Breast epithelium (tissue), 3 donors: ENCODE measurements around the gene MBD3L3.
"Not testable (repeated sequence)": the region's sequence is repeated elsewhere in the genome, so short reads cannot be mapped to it uniquely, and the experiment has no call there.

Source experiments
- POLR2A ChIP-seq: fragments of 450-650 bp; IDR thresholded peaks from one replicate; pipeline ENCODE4 v1.6.1; 2016; ENCODE audit warnings: antibody characterized with exemption, mild to moderate bottlenecking, moderate library complexity
- POLR2AphosphoS5 ChIP-seq, 3 donors: sonication (generic); formaldehyde crosslinking; IDR thresholded peaks; one replicate each; pipeline ENCODE4 v1.6.1; 2017; ENCODE audit warnings: antibody characterized with exemption in 3 of 3
- TF ChIP-seq, protein P1 (sequence below), 3 donors: fragments of 450-650 bp; IDR thresholded peaks; one replicate each; pipeline ENCODE4 v1.5.1; 2016 to 2017; ENCODE audit warnings: antibody characterized with exemption in 3 of 3, mild to moderate bottlenecking in 3 of 3, moderate library complexity in 3 of 3

DNA sequence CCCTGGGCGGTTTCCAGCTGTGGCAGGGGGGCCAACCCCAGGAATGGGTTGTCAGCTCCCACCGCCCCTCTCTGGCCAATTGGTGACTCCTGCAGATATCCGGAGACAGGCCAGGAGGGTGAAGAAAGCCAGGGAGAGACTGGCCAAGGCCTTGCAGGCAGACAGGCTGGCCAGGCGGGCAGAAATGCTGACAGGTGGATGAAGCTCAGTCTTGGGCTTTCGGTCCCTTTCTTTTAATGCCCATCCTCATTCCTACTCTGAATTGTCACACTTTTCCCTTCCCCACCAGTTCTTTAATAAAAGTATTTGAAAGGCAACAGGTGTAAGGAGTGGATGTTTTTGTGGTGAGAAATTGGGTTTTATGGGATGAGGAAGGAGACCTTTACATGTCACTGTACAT lies 7.1 kb downstream of the MBD3L3 start:
- TF ChIP-seq, protein P1, sequence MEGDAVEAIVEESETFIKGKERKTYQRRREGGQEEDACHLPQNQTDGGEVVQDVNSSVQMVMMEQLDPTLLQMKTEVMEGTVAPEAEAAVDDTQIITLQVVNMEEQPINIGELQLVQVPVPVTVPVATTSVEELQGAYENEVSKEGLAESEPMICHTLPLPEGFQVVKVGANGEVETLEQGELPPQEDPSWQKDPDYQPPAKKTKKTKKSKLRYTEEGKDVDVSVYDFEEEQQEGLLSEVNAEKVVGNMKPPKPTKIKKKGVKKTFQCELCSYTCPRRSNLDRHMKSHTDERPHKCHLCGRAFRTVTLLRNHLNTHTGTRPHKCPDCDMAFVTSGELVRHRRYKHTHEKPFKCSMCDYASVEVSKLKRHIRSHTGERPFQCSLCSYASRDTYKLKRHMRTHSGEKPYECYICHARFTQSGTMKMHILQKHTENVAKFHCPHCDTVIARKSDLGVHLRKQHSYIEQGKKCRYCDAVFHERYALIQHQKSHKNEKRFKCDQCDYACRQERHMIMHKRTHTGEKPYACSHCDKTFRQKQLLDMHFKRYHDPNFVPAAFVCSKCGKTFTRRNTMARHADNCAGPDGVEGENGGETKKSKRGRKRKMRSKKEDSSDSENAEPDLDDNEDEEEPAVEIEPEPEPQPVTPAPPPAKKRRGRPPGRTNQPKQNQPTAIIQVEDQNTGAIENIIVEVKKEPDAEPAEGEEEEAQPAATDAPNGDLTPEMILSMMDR (IDR thresholded peaks at IDR 0.05), result not testable (repeated sequence)
- not testable (repeated sequence) for TF ChIP-seq POLR2A; POLR2AphosphoS5 (IDR thresholded peaks at IDR 0.05)
